Activated CD8-positive, alpha-beta memory T cell treated with anti-CD3 and anti-CD28 coated beads for 1 hour (primary cell): ENCODE data around the gene MAP3K7.
A peak's percentile ranks its signal among the peaks of the same experiment; 100 is the strongest.

Experiments used
- DNase-seq, 2 donors: peaks; one replicate each; pipeline ENCODE4 v3.0.0-alpha.2; 2020; ENCODE audit warnings: low read depth in 1 of 2; ENCODE audit errors: extremely low read depth in 1 of 2

MAP3K7 gene

GRCh38 chr6:90485635-90486277 lies 101.1 kb downstream of the MAP3K7 start:
- no peak for DNase-seq

- DNase-seq = no peak
Observed at GRCh38 chr6:90484903-90485302, 102.0 kb downstream of the MAP3K7 start.

- no peak for DNase-seq
Observed at GRCh38 chr6:90484385-90484784, 102.5 kb downstream of the MAP3K7 start.

- DNase-seq = no peak
Observed at GRCh38 chr6:90483956-90484355, 102.9 kb downstream of the MAP3K7 start.

- no peak for DNase-seq
Observed at GRCh38 chr6:90483116-90483839, 103.6 kb downstream of the MAP3K7 start.

- DNase-seq = no peak
Observed at GRCh38 chr6:90480666-90481065, 106.2 kb downstream of the MAP3K7 start.

GRCh38 chr6:90479603-90479926 lies 107.3 kb downstream of the MAP3K7 start:
- no peak for DNase-seq

GRCh38 chr6:90478789-90479602 lies 107.9 kb downstream of the MAP3K7 start:
- peak; percentile 65 to 82 for DNase-seq

GRCh38 chr6:90478278-90478677 lies 108.6 kb downstream of the MAP3K7 start:
- no peak for DNase-seq

- no peak for DNase-seq
Observed at GRCh38 chr6:90477366-90477765, 109.5 kb downstream of the MAP3K7 start.

- DNase-seq = no peak
Observed at GRCh38 chr6:90472716-90473115, 114.2 kb downstream of the MAP3K7 start.

GRCh38 chr6:90471263-90471662 lies 115.6 kb downstream of the MAP3K7 start:
- DNase-seq = no peak

GRCh38 chr6:90469906-90470305 lies 117.0 kb downstream of the MAP3K7 start:
- no peak for DNase-seq

- DNase-seq = no peak
Observed at GRCh38 chr6:90468859-90469258, 118.0 kb downstream of the MAP3K7 start.

- no peak for DNase-seq
Observed at GRCh38 chr6:90468080-90468479, 118.8 kb downstream of the MAP3K7 start.

GRCh38 chr6:90467546-90467945 lies 119.3 kb downstream of the MAP3K7 start:
- DNase-seq = no peak

- no peak for DNase-seq
Observed at GRCh38 chr6:90466154-90466940, 120.5 kb downstream of the MAP3K7 start.

- no peak for DNase-seq
Observed at GRCh38 chr6:90465686-90466085, 121.2 kb downstream of the MAP3K7 start.

- no peak for DNase-seq
Observed at GRCh38 chr6:90464507-90464906, 122.4 kb downstream of the MAP3K7 start.

- DNase-seq = no peak
Observed at GRCh38 chr6:90463874-90464273, 123.0 kb downstream of the MAP3K7 start.
